Stomach (tissue), 9 donors: Measurements from ENCODE around the gene AK4. TPM values are rescaled to one million over a fixed set of nuclear protein-coding genes. Genes with fewer than 3 reads are reported as not detected.

Source experiments
- DNase-seq, 2 donors: peaks; one replicate each; pipeline versions ENCODE4 v3.0.0 to v3.0.0-alpha.2; 2013 to 2019
- H3K27ac ChIP-seq, 5 donors: fragments of 200-600 bp in 4 of 5; sonication (generic) in 4 of 5; one replicate each; pipeline ENCODE4 v1.5.1; 2013 to 2019; ENCODE audit warnings: mild to moderate bottlenecking in 1 of 5, moderate library complexity in 1 of 5
- H3K27me3 ChIP-seq, 3 donors: fragments of 200-600 bp; sonication (generic); one replicate each; pipeline ENCODE4 v1.5.1; 2017 to 2019; ENCODE audit warnings: mixed run types in 1 of 3
- H3K36me3 ChIP-seq, 4 donors: fragments of 200-600 bp; sonication (generic); 1 replicate in 3 of 4; 2 replicates in 1 of 4; pipeline ENCODE4 v1.5.1; 2016 to 2019
- H3K4me1 ChIP-seq, 4 donors: fragments of 200-600 bp; sonication (generic); one replicate each; pipeline ENCODE4 v1.5.1; 2016 to 2019
- H3K4me3 ChIP-seq, 4 donors: fragments of 200-600 bp; sonication (generic) in 3 of 4; one replicate each; pipeline ENCODE4 v1.5.1; 2016 to 2019; ENCODE audit warnings: mild to moderate bottlenecking in 1 of 4
- H3K9me3 ChIP-seq, 4 donors: fragments of 200-600 bp; sonication (generic); one replicate each; pipeline ENCODE4 v1.5.1; 2016 to 2019
- EP300 ChIP-seq: sonication (generic); formaldehyde crosslinking; IDR thresholded peaks from one replicate; pipeline ENCODE4 v1.6.1; 2017; ENCODE audit warnings: antibody characterized with exemption
- POLR2A ChIP-seq, 4 donors: fragments of 450-650 bp; IDR thresholded peaks; one replicate each; pipeline ENCODE4 v1.6.1; 2016; ENCODE audit warnings: antibody characterized with exemption in 4 of 4, control low read depth in 2 of 4, mild to moderate bottlenecking in 1 of 4, moderate library complexity in 1 of 4
- POLR2AphosphoS5 ChIP-seq, 3 donors: sonication (generic); formaldehyde crosslinking; IDR thresholded peaks; one replicate each; pipeline ENCODE4 v1.6.1; 2016; ENCODE audit warnings: antibody characterized with exemption in 3 of 3
- WGBS, 5 donors: extraction: QIAGEN DNeasy Blood & Tissue Kit in 3 of 5; methylation state at CpG; one replicate each; pipeline versions ENCODE4 v1.1.5 to v1.1.7; 2013 to 2018; 5-methylcytosine and 5-hydroxymethylcytosine counted together
- intact Hi-C: fragments of 100-400 bp; cut with DNase I; formaldehyde crosslinking; loops from one replicate; pipeline ENCODE4 v1.15.1; 2023; ENCODE audit warnings: low total_unique reads
- polyA plus RNA-seq, 3 donors: library from polyadenylated mRNA; stranded (reverse); fragments of 200-250 nt; gene quantifications; one replicate each; pipeline ENCODE4 v1.2.3, GENCODE V29; 2013
- total RNA-seq, 5 donors: library from RNA; depleted of rRNA; stranded (reverse); fragments of >200 nt; gene quantifications; one replicate each; pipeline versions ENCODE4 v1.1.0 to v1.2.3, GENCODE V29; 2014 to 2016
- TF ChIP-seq, protein P1 (sequence below), 7 experiments: fragments of 450-650 bp in 4 of 7; fragments of 200-600 bp in 3 of 7; sonication (generic) in 3 of 7; IDR thresholded peaks; one replicate each; pipeline ENCODE4 v1.5.1; 2016 to 2019; ENCODE audit warnings: antibody characterized with exemption in 7 of 7, control low read depth in 2 of 7, mild to moderate bottlenecking in 1 of 7
- donor health status: healthy with polysubstance abuse.
- donor health status: Bipolar disorder and iron deficiency.
- donor health status: healthy.

AK4 gene
- total and polyA plus RNA-seq, 8 donors, result 9.4 to 108 (median 30.4) TPM

DNA sequence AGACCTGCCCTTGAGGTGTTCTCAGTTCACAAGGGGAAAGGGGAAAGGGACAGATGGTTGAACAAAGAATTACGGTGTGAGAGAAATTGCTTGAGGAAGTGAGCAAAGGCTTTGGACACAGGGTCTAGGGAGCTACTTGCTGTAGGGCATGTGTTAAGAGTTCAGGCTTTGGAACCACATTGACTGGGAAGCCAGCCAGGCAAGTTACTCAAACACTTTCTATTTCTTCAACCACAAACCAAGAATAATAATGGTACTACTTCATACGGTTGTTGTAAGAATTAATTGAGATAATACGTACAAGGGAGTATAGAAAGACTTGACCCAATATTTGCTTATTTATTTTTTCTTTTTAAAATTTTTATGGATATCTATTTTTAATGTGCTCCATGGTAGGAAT, 26.6 kb downstream of the AK4 start:
- Histone ChIP-seq H3K27ac (peak overlapping the region in 3 of 5 donors; percentile 43 to 61 (median 44)), H3K9me3 (no peaks in the 10 kb centered on the region), H3K4me3 (no peak overlapping the region), H3K4me1 (peaks cover 28 to 87% (median 68%) of the 10 kb centered on the region in 4 donors), H3K36me3 (no peaks in the 10 kb centered on the region), H3K27me3 (no peaks in the 10 kb centered on the region)
- no peak for TF ChIP-seq EP300
- TF ChIP-seq, protein P1, sequence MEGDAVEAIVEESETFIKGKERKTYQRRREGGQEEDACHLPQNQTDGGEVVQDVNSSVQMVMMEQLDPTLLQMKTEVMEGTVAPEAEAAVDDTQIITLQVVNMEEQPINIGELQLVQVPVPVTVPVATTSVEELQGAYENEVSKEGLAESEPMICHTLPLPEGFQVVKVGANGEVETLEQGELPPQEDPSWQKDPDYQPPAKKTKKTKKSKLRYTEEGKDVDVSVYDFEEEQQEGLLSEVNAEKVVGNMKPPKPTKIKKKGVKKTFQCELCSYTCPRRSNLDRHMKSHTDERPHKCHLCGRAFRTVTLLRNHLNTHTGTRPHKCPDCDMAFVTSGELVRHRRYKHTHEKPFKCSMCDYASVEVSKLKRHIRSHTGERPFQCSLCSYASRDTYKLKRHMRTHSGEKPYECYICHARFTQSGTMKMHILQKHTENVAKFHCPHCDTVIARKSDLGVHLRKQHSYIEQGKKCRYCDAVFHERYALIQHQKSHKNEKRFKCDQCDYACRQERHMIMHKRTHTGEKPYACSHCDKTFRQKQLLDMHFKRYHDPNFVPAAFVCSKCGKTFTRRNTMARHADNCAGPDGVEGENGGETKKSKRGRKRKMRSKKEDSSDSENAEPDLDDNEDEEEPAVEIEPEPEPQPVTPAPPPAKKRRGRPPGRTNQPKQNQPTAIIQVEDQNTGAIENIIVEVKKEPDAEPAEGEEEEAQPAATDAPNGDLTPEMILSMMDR (IDR thresholded peaks at IDR 0.05), result no peak
- peak in 1 of 3 donors; percentile 54 for TF ChIP-seq POLR2AphosphoS5 (IDR thresholded peaks at IDR 0.05)
- intact Hi-C loops, result no loop called here
- WGBS, 5 donors, result 12 to 28% (median 20%) methylated on average over 3 of the region's 3 CpGs
- DNase-seq, result peak; percentile 57 to 83

DNA sequence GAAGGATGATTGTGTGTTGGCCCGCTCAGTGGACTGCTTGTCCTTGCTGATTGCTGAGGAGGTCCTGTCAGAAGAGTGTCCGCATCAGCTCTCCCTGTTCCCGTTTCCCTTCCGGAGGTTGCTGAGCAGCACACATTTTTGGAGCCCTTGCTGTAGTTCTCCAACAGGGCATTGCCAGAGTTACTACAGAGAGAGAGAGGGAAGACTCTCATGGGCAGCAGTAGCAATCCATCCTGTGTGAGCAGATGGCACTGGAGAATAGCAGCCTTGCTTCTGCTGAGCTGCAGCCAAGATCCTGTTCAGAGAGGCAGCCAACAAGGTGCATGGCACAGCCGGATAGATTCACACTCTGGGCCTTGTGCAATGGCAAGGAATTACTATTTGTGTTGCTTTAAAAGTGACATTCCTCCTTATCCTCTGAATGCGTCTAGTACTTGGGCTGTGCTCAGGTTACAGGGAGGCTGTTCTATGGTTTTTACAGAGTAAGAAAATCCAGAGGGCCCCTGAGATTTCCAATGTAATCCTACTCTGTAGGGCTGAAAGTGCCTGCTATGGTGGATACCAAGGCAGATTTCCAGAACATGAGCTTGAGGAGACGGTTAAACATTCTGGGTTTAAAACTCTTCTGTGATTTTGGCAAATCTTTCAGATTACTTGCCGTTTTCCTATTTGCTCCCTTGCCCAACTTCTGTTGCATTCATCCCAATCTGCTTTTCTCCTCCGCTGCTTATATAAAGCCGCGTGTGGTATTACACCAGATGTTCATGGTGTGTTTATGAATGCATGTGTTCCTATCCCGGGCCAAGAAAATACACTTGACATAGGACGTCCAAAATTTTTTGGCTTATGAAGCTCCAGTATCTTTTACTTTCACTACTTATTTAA, 27.4 kb downstream of the AK4 start:
- DNase-seq, result peak in 1 of 2 donors; percentile 51
- Histone ChIP-seq H3K27me3 (no peaks in the 10 kb centered on the region), H3K27ac (peak overlapping the region in 3 of 5 donors; percentile 43 to 61 (median 43)), H3K4me3 (no peak overlapping the region), H3K9me3 (no peaks in the 10 kb centered on the region), H3K36me3 (no peaks in the 10 kb centered on the region), H3K4me1 (peaks cover 28 to 79% (median 62%) of the 10 kb centered on the region in 4 donors)
- WGBS, 5 donors, result 52 to 72% (median 69%) methylated on average over 13 of the region's 13 CpGs
- no peak for TF ChIP-seq POLR2AphosphoS5 (IDR thresholded peaks at IDR 0.05)
- no peak for TF ChIP-seq EP300
- TF ChIP-seq POLR2A (IDR thresholded peaks at IDR 0.05), result no peak
- TF ChIP-seq, protein P1 (IDR thresholded peaks at IDR 0.05), result no peak
- intact Hi-C loops, result no loop called here

DNA sequence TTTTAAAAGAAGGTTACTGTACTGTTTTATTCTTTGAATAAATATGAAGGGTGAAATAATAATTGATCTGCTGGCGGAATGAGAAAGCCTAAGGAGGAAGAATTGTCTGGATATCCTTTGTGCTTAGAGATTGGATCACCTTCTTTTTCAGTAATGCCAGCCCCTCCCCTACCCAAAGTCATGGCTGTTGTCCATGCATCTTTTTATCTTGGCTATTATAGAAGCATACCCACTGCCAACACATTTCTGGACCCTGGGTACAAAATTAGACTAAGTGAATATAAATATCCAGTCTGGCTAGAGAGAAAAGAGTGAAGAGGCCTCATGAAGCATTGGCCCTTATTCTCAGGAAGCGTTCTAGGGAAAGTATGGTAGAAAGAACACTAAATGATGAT, 28.1 kb downstream of the AK4 start:
- Histone ChIP-seq H3K27ac (peak overlapping the region in 3 of 5 donors; percentile 17 to 43 (median 43)), H3K36me3 (no peaks in the 10 kb centered on the region), H3K27me3 (no peaks in the 10 kb centered on the region), H3K4me1 (peaks cover 28 to 74% (median 61%) of the 10 kb centered on the region in 4 donors), H3K9me3 (no peaks in the 10 kb centered on the region), H3K4me3 (no peak overlapping the region)
- DNase-seq, result no peak
- 77 to 92% (median 85%) methylated on average over 2 of the region's 2 CpGs for WGBS, 5 donors
- TF ChIP-seq, protein P1 (IDR thresholded peaks at IDR 0.05), result no peak
- intact Hi-C loops, result no loop called here

DNA sequence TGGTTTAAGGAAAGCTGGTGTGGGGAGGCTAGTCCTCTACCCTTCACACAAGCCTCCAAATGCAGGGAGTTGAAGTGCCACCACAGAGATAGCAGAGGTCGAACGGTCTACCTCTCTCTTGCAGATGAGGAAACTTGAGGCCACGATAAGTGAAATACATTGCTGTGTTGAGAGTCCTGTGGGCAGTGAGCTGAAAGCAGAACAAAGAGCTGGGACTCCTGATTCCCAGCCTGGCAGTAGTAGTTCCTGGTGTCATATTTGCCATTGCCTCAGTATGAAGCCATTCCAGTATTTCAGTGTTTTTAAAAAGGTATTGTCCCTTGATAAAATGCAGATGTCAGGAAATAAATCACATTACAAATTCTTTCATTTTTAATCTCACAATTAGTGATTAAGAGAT, 28.6 kb downstream of the AK4 start:
- no peak overlapping the region for H3K4me3 ChIP-seq
- no peaks in the 10 kb centered on the region for H3K9me3 ChIP-seq
- no peaks in the 10 kb centered on the region for H3K27me3 ChIP-seq
- TF ChIP-seq POLR2AphosphoS5 (IDR thresholded peaks at IDR 0.05) (no peak), POLR2A (IDR thresholded peaks at IDR 0.05) (no peak), EP300 (no peak)
- TF ChIP-seq, protein P1 (IDR thresholded peaks at IDR 0.05), result no peak
- DNase-seq, result no peak
- WGBS, 5 donors, result 73 to 86% (median 76%) methylated on average over 3 of the region's 3 CpGs
- no peaks in the 10 kb centered on the region for H3K36me3 ChIP-seq
- peaks cover 29 to 74% (median 60%) of the 10 kb centered on the region in 4 donors for H3K4me1 ChIP-seq
- intact Hi-C loops, result no loop called here
- peak overlapping the region in 3 of 5 donors; percentile 17 to 43 (median 43) for H3K27ac ChIP-seq
